Neural cell (in vitro differentiated cells): ENCODE measurements around the gene AK3.

Experiments
- CTCF ChIP-seq: fragments of 450-650 bp; IDR thresholded peaks from 2 replicates; pipeline ENCODE4 v1.5.1; 2014; ENCODE audit warnings: antibody characterized with exemption, mild to moderate bottlenecking, moderate library complexity; ENCODE audit not compliant: poor library complexity, severe bottlenecking
- EP300 ChIP-seq: fragments of 450-650 bp; conservative IDR thresholded peaks from 2 replicates; pipeline ENCODE4 v1.6.1; 2014; ENCODE audit warnings: antibody characterized with exemption, mild to moderate bottlenecking, moderate library complexity; ENCODE audit not compliant: poor library complexity, severe bottlenecking
- EZH2 ChIP-seq: fragments of 200-600, 300-800 bp; shearing (Covaris generic), sonication (generic); IDR thresholded peaks from 2 replicates; pipeline ENCODE4 v1.6.1; 2014; ENCODE audit warnings: antibody characterized with exemption, low read length, borderline replicate concordance, mild to moderate bottlenecking; ENCODE audit not compliant: insufficient read depth, poor library complexity, severe bottlenecking
- MXI1 ChIP-seq: fragments of 450-650 bp; conservative IDR thresholded peaks from 2 replicates; pipeline ENCODE4 v1.6.1; 2014; ENCODE audit warnings: antibody characterized with exemption, mild to moderate bottlenecking; ENCODE audit not compliant: poor library complexity, severe bottlenecking
- RAD21 ChIP-seq: fragments of 450-650 bp; conservative IDR thresholded peaks from 2 replicates; pipeline ENCODE4 v1.6.1; 2014; ENCODE audit warnings: antibody characterized with exemption, mild to moderate bottlenecking, moderate library complexity

GRCh38 chr9:4725706-4726442 lies 15.1 kb downstream of the AK3 start:
- TF ChIP-seq CTCF (no peak), EP300 (no peak), RAD21 (no peak), EZH2 (no peak), MXI1 (no peak)
